ENCODE data around the gene NECAB3.

The NECAB3 gene

DNA sequence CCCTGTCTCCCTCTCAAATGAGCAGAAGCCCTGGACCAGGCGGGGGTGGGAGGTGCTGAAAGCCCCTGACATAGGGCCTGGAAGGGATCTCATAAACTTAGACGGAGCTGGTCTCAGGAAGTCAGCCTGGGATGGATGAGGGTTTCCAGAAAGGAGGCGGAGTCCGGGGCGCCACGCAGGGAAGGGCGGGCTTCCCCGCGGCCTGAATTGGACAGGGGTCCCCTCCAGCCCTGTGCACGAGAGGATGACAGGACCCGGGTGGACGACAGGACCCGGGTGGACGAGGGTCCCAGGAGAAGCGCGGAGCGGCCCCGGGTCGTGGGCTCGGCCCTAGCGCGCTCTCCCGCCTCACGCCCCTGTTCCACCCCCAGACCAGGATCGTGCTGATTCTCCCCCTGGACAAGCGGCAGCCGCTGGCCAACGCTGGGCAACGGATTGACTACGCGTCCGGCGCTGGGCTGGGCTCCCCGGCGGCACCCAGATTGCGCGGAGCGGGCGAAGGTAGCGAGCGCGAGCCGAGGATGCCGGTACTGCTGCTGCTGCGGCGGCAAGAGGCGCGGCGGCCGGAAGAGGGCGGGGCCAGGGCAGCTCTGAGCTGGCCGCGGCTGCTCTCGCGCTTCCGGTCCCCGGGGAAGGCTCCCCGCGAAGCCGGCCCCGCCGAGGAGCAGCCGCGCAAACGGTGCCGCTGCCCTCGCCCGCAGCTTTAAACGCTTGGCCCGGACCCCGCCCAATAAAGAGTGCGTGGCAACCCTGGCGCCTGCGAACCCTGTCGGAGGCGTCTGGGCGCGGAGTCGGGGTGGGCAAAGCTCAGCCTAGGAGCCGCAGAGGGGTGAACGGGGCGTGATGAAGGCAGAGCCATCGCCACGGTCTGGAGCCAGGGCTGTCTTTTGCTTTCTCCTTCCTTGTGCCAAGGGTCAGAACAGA is 10.8 kb downstream of the NECAB3 start:
- DNase-seq (ENCODE audit: low read depth), result no peak

DNA sequence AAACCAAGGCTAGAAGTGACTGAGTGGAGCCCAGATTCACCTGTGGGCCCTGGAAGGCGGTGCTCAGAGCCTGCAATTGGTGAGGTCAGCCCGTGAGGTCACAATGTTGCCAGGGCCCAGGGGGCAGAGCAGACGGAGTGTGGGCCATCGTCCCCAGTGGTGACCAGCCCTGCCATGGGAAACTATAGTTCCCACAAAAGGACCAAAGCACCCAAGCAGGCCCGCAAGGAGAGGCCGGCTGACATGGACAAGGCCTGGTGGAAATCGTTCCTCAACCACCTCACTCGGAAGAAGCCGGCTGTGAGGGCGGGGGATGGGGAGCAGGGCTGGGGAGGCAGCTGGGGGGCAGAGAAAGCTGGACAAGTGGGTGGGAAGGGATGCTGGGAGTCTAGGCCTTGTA is 12.1 kb downstream of the NECAB3 start, which contains the start of gene C20orf144:
Gene C20orf144, plus strand, starts transcription at position 156 of the 400 bp plus-strand sequence. Its CDS starts 19 bp downstream, at position 175.
- DNase-seq (ENCODE audit: low read depth), result no peak

DNA sequence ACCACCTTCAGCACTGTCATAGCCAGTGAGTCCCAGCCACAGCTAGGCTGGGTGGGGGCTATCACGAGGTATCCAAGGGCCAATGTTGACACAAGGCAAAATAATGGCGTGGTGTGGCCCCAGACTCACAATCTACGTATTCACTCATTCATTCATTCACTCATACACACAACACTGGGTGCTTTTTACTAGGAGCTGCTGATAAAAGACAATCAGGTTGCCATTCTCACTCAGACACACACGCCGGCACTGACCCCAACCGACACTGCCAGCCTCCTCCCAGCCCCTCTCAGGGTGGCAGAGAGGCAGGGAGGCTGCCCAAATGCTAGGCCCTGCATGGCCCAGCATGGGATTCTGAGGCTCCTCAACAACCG is 13.6 kb downstream of the NECAB3 start:
- DNase-seq (ENCODE audit: low read depth), result no peak

DNA sequence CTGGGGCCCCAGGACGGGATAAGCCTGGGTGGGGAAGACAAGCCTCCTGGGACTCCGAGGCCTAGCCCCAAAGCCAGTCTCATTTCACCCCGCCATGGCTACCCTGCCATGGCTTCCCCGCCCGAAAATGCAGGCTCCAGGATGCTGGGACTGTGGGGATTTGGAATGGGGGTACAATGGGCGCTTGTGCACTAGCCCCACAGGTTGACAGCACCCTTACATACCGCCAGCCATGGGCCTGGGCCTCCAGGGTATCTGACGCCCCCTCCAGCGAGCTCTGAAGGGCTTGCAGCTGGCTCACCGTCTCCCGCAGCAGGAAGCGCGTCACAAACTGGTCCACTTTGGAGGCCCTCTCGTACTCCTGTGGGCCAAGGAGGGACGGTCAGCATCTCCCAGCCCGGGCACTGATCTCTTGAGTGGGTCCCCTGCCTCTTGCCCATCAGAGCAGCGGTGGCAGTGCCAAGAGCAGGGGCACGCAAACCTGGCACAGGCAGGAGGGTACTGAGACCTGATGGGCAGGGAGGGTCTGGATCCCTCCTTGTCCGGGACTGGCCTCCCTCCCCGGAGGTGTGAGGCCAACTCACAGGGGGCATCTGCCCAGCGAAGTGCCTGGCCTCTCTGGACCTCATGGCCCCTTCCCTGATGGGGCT is 14.1 kb downstream of the NECAB3 start:
- no peak for DNase-seq (ENCODE audit: low read depth)

DNA sequence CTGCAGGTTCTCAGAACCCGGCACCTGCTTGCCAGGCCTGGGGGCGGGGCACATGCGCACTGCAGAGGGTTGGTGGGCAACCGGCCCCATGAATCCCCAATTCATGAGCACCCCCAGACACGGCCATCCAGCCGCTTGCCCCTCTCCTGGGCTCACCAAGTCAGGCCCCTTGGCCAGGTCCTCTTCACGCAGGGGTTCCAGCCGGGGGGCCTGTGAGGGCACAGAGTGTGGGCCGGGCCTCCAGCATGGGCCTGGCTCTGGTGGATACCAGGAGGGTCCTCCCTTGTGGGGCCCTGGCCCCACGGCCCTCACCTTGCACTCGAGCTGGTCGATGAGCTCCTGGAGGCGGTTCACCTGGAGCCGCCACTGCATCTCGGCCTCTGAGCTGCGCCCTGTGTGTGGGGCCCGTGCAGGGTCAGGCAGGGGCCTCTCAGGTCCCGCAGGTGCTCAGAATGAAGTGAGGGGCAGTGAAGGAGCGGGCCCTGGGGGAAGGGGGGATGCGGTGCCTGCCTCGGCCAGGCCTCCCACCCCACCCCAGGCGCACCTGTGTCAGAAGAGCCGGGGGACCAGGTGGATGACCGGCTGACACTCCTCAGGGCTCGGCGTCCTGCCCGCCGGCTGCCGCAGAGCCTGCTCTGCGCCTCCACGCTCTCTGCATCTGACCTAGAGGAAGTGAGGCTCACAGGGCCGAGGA is 14.7 kb downstream of the NECAB3 start:
- no peak for DNase-seq (ENCODE audit: low read depth)

DNA sequence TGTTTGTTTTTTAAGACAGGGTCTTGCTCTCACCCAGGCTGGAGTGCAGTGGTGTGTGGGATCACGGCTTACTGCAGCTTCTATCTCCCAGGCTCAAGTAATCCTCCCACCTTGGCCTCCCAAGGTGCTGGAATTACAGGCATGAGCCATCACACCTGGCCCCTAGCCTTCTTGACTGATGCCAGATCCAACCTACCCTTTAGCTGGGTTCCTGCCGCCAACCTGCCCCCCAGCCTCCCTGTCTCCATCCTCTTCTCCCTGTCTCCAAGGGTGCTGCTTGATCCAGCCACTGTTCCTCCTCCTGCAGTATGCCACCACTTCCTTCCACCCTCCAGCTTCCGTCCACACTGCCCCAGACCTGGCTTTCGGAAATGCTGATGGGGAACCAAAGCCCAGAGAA is 15.3 kb downstream of the NECAB3 start:
- DNase-seq (ENCODE audit: low read depth), result no peak

DNA sequence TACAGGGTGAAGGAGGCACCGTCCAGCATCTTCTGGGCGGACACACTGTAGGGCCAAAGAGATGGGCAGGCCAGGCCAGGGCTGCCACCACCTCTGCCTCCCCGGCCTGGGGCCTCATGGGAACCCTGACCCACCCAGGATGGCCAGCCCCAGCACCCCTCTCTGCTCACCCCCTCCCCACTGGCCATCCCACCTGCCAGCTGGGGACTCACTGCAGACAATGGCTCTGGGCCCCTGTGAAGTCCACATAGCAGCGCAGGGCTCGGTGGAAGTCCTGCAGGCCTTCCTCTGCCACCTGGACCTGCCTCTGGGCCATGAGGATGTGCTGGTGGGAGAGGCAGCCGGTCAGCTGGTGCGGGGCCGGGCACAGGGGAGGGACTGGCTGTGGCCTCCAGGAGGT is 15.7 kb downstream of the NECAB3 start:
- DNase-seq (ENCODE audit: low read depth), result no peak

DNA sequence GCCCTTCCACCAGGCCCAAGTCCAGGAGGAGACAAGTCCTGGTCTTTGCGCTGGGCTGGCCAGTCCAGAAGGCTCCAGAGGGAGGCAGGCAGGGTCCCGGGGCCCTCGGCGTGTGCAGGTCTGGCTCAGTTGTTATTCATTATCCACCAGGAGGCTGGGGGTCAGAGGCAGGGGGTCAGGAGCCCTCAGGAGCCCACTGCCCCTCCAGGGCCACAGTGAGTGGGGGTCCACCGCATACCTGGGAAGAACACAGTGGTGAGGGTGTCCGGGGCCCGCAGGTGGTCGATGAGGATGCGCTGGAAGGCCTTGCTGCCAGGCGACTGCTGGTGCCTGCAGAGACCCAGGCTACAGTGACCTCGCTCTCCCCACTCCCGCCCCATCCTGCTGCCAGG is 16.5 kb downstream of the NECAB3 start:
- no peak for DNase-seq (ENCODE audit: low read depth)

DNA sequence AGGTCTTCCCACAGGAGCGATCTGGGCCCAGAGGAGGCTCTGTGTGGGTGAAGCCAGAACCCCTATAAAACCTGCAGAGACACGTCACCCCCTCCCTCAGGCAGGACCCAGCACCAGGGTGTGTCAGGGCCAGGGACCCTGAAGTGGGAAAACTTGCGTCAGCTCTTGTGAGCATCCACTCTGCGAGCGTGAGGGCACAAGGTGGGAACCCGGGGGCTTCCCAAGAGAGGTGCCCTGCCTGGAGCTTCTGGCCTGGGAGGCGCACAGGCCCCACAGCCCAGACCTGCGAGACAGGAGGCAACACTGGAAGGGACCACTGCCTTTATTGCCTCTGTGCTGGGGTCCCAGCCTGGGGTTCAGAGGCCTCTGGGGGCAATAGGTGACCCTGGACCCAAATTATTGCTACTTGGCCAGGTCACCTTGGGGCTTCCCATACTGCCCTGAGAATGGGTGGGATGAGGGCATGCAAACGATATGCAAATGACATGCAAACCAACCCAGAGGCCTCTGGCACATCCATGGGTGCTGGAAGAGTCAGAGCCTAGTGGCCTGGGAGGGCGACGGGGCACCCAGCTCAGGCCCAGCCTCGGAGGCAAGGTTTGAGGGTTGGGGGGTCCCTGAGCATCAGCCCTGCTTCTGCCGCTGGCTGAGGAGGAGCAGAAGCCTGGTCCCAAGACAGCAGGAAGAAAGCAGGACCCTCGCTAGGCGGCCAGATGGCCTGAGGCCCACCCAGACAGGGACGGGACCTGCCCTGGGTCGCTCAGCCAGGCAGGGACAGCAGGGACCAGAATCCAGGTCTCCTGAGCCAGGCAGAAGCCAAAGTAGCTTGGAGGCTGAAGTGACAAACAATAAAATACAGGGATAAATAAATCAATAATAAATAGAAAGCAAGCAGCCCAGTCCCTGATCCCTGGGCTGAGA is 17.2 kb downstream of the NECAB3 start:
- DNase-seq (ENCODE audit: low read depth), result no peak

DNA sequence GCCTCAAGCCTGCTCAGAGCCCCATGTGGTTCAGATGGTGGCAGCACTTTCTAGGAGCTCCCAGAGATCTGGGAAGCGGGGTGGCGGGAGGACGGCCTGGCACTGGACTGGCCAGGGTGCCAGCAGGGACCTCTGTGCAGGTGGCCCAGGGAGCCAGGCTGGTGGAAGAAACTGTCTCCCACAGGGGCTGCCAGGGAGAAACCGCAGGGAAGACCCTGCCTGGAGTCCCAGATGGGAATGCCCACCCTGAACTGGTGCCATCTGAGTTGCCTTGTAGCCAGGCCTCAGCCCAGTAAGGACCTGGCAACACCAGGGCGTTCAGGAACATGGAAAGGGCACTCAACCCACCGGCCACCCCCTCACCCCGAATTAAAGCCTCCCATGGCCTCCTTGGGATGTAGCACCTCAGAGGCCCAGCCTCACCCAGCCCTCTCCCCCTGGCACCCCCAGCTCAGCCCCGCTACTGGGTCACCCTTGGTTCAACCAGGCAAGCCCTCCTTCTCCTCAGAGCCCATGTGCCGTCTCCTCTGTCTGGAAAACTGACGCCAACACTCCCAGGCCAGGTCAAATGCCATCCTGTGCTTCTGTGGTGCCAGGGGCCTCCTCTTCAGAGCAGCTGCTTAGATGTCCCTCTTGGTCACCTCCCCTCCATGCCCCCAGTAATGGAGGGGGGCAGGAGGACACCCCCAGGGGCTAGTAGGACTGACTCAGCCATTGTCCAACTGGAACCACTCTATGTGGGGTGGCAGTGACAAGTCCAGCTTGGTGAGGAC is 18.0 kb downstream of the NECAB3 start:
- no peak for DNase-seq (ENCODE audit: low read depth)

DNA sequence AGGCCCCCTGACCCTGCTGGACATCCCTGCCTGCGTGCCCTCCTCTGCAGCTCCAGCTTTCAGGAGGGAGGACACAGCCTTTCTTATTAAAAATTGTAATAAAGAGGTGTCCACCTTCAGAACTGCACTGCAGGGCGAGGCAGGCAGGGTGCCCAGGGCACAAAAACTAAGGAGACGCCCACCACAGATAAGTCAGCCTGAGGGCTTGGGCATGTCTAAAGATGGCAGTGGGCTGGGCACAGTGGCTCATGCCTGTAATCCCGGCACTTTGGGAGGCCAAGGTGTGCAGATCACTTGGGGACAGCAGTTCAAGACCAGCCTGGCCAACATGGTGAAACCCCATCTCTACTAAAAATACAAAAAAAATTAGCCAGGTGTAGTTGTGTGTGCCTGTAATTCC is 19.1 kb downstream of the NECAB3 start:
- DNase-seq (ENCODE audit: low read depth), result no peak

DNA sequence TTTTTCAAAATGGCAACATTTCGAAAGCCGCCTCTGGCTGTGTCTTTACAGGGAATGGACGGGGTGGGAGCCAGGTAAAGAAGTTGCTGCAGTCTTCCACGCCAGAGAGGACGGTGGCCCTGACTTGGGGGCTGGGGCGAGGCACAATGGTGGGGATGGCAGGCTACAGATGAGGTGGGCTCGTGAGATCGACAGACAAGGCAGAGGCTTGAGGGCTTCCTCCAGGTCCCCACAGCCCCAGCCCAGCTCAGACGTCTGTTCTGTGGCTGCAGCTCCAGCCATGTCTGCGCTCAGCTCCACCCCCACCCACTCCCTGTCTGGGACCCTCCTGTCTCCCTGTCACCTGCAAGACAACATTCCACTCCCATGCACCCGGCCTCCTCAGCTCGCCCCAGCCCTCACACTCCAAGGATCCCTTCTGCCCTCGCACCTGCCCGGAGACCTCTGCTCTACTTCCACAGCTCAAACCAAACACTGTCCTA is 19.5 kb downstream of the NECAB3 start:
- no peak for DNase-seq (ENCODE audit: low read depth)

DNA sequence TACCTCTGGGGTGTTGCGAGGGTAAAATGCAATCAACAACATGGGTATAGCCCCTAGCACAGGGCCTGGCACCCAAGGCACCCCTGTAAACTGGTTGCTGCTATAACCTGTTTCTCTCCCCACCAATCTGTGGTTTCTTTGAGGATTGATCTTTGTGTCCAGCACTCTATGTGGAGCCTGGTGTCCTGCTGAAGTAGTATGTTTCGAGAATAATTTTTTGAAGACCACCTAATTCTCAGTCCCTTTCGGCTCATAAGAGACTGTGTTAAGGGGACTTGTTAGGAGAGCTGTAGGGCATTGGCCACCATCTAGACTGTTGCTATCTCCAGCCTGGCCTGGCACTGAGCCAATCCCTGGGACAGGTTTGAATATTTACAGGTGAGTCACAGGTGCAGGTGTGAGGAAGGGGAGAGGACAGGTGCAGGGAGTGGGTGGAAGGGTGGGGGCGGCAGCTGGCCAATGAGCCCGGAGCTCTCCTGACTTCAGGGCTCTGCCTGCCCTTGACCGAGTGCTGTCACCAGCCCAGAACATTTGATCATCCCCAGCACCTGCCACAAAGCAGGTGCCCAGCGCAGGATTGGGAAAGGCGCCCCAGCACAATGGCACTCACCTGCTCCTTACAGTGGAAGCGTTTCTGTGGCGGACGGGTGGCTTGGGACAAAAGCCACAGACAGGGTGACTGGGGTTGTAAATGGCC is 20.2 kb downstream of the NECAB3 start:
- no peak for DNase-seq (ENCODE audit: low read depth)

DNA sequence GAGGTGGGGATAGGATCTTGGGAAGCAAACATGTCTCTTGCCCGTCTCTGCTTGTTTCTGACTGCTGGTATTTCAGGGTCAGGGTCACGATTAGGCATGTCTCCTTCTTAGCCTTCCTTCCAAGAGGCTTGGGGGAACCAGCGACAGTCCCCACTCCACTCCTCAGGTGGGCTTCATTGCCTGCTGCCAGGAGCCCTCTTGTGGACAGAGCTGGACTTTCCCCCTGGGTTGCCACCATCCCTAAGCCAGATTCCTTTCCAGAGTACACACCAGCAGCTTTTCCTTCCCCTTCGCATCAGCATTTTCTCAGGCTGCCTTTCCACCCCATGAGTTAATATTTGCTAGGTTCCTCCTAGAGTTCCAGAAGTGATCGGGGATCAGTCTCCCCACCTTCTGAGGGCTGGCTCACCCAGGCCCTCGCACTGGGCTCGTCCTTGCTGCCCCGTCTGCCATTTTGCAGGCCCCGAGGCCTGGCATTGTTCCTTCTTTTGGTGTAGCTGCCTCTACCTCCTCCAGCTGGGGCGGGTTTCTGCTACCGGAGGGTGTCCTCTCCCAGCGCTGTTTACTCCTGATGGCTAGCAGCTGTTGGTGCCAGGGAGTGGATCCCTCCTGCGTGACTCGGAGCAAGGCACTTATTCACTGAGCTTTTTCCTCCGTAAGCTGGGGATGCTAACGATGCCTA is 20.9 kb downstream of the NECAB3 start:
- no peak for DNase-seq (ENCODE audit: low read depth)

DNA sequence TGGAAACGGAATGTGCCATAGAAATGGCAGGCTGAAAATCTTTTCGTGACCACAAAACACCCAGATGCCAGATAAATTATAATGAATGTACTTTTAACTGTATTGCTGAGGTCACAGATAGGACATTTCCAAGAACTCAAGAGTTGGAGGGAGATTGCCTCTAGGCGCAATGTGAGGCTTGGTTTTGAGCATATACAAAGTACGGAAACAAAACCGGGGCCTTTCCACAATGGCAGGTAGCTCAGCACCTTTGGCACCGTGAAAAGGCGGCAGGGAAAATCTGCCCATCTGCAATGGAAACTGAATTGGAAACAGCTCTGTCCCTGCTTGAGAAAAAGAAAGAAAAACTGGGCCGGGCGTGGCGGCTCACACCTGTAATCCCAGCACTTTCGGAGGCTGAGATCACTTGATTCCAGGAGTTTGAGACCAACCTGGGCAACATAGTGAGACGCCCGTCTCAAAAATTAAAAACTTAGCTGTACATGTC is 22.6 kb downstream of the NECAB3 start:
- DNase-seq (ENCODE audit: low read depth), result no peak

DNA sequence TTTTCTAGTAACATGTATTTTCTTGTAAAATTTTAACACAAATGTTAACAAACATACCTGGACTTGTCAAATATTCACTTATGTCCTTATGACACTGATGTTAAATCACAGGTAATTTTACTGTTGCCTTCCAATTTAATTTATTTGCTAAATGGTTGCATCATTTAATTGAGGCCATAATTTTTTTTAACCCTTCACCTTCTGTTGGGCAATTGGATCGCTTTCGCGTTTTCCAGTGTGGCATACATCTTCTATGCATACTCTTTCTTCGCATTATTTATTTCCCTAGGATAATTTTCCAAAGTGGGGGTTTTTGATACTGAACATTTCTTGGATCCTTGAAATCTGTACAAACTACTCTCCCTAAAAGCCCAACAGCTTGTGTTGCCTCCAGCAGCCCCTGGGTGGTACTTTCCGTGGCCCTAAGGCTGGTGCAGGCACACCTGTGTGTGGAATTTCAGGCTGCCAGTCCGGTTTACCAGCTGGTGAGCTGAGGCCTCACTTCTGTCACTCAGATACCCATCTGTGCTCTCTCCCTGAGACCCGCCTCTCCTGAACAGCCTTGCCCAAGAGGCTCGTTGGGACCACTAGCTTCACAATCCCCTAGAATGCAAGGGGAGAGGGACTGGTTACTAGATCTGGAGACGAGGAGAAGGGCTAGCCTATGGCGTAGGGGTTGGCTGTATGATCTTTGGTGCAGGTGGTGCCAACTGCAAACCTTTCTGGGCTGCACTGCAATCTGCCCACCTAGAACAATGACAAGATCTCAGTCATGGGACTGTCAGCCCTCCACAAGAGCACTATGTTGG is 23.3 kb downstream of the NECAB3 start:
- DNase-seq (ENCODE audit: low read depth), result no peak

DNA sequence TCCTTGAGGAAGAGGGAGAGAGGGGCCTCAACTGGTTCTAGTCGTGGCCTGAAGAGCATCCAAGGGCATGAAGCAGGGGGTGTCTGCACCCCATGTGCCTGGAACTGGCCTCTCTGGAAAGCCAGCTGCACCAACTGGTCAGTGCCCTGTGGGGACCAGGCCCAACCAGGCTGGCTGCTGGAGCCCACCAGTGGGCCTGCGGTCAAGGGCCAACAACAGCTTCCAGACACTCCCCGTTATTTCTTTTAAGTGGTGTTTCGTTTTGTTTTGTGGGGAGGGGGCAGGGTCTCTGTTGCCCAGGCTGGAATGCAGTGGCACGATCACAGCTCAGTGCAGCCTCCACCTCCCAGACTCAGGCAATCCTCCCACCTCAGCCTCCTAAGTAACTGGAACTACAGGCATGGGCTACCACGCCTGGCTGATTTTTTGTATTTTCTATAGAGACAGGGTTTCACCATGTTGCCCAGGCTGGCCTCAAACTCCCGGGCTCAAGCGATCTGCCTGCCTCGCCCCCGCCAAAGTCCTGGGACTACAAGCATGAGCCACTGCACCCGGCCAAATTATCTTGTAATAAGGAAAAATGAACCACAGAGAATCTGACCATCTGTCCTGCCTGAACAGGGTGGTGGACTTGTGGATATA is 24.0 kb downstream of the NECAB3 start:
- DNase-seq (ENCODE audit: low read depth), result no peak

DNA sequence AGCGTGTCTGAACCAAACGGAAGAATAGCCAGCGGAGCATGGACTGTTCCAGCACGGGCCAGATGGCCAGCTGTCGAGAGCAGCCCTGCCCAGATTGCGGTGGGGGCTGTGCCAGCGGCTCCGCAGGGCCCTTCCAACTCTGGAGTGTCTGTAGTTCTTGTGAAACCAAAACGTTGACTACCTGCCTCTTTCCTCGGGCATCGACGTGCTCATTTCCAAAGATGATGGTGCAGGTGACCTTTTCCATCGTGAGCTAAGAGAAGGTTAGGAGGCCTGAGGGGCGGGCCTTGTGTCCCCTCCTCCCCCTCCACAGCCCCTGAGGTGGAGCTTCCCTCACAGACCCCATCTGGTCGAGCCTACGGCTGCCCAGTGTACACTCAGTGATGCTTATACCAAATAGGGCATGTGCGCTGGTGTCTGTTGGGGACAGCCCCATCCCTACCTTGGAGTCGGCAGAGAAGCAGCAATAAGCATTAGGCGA is 25.0 kb downstream of the NECAB3 start:
- no peak for DNase-seq (ENCODE audit: low read depth)
